HT-29 (cell line): Measurements from ENCODE around the gene RBM17. TPM values are rescaled to one million over a fixed set of nuclear protein-coding genes. Genes with fewer than 3 reads are reported as not detected.
"Not testable (repeated sequence)": the region's sequence is repeated elsewhere in the genome, so short reads cannot be mapped to it uniquely, and the experiment has no call there.

ENCODE experiments used
- DNase-seq: peaks from one replicate; pipeline ENCODE4 v3.0.0-alpha.2; 2015; ENCODE audit warnings: low spot score
- total RNA-seq: library from RNA; depleted of rRNA; stranded (reverse); fragments of >200 nt; shearing (Covaris generic); gene quantifications from 2 replicates; pipeline ENCODE4 v1.2.3, GENCODE V29; 2014

Gene RBM17
- total RNA-seq, 1 experiment from 2014 or later = 48.7 TPM

- DNase-seq = no peak
These were observed 21.3 kb downstream of the RBM17 start for GRCh38 chr10:6110136-6110535.

GRCh38 chr10:6112893-6113292 lies 24.1 kb downstream of the RBM17 start:
- no peak for DNase-seq

- no peak for DNase-seq
These were observed 25.5 kb downstream of the RBM17 start for GRCh38 chr10:6114299-6114698.

- no peak for DNase-seq
These were observed 26.0 kb downstream of the RBM17 start for GRCh38 chr10:6114805-6115341.

GRCh38 chr10:6115411-6115810 lies 26.6 kb downstream of the RBM17 start:
- DNase-seq = no peak

GRCh38 chr10:6115824-6116350 lies 27.1 kb downstream of the RBM17 start:
- DNase-seq = no peak

GRCh38 chr10:6116806-6117205 lies 28.0 kb downstream of the RBM17 start:
- no peak for DNase-seq

GRCh38 chr10:6117711-6118110 lies 28.9 kb downstream of the RBM17 start:
- DNase-seq = no peak

GRCh38 chr10:6119423-6119822 lies 30.6 kb downstream of the RBM17 start:
- DNase-seq = no peak

GRCh38 chr10:6119962-6120361 lies 31.1 kb downstream of the RBM17 start:
- no peak for DNase-seq

GRCh38 chr10:6120691-6121090 lies 31.9 kb downstream of the RBM17 start:
- no peak for DNase-seq

- no peak for DNase-seq
These were observed 32.3 kb downstream of the RBM17 start for GRCh38 chr10:6121146-6121545.

GRCh38 chr10:6123532-6123931 lies 34.7 kb downstream of the RBM17 start:
- DNase-seq = no peak

GRCh38 chr10:6124666-6125065 lies 35.8 kb downstream of the RBM17 start:
- no peak for DNase-seq

- not testable (repeated sequence) for DNase-seq
These were observed 38.6 kb downstream of the RBM17 start for GRCh38 chr10:6127461-6127860.

- no peak for DNase-seq
These were observed 39.3 kb downstream of the RBM17 start for GRCh38 chr10:6128087-6128486.

GRCh38 chr10:6128591-6129251 lies 39.9 kb downstream of the RBM17 start:
- DNase-seq = no peak

GRCh38 chr10:6130848-6131470 lies 42.1 kb downstream of the RBM17 start:
- DNase-seq = no peak

- DNase-seq = no peak
These were observed 44.7 kb downstream of the RBM17 start for GRCh38 chr10:6133331-6134098.

- no peak for DNase-seq
These were observed 45.4 kb downstream of the RBM17 start for GRCh38 chr10:6134099-6134823.

GRCh38 chr10:6135039-6135438 lies 46.2 kb downstream of the RBM17 start:
- DNase-seq = no peak
